NCI-H146 (cell line): ENCODE data around the gene TMPRSS6.
A peak's percentile ranks its signal among the peaks of the same experiment; 100 is the strongest.

Source experiments
- DNase-seq: peaks from one replicate; lab custom pipeline; 2025; lab: John Stamatoyannopoulos, UW

Gene TMPRSS6

GRCh38 chr22:37026325-37026724, 83.2 kb downstream of the TMPRSS6 start:
- no peak for DNase-seq

- no peak for DNase-seq
Observed at GRCh38 chr22:37025500-37026070, 83.9 kb downstream of the TMPRSS6 start.

GRCh38 chr22:37024339-37025157, 85.0 kb downstream of the TMPRSS6 start:
- DNase-seq = no peak

GRCh38 chr22:37023743-37024338, 85.7 kb downstream of the TMPRSS6 start:
- no peak for DNase-seq

- no peak for DNase-seq
Observed at GRCh38 chr22:37022483-37023337, 86.8 kb downstream of the TMPRSS6 start.

GRCh38 chr22:37021710-37022482, 87.6 kb downstream of the TMPRSS6 start:
- DNase-seq = no peak

- DNase-seq = no peak
Observed at GRCh38 chr22:37021041-37021440, 88.5 kb downstream of the TMPRSS6 start.

- no peak for DNase-seq
Observed at GRCh38 chr22:37020192-37020479, 89.4 kb downstream of the TMPRSS6 start.

- peak; percentile 73 for DNase-seq
Observed at GRCh38 chr22:37019309-37020191, 90.0 kb downstream of the TMPRSS6 start, which contains the start of the genes MPST and TST. Gene MPST (plus strand): TSS chr22:37019742. CDS start chr22:37019837, 95 bp downstream. Gene TST (minus strand): TSS chr22:37019447. CDS start chr22:37018732, 715 bp downstream.

GRCh38 chr22:37018815-37019308, 90.7 kb downstream of the TMPRSS6 start:
- peak; percentile 41 for DNase-seq

GRCh38 chr22:37018086-37018814, 91.3 kb downstream of the TMPRSS6 start:
- DNase-seq = no peak

GRCh38 chr22:37017356-37017755, 92.2 kb downstream of the TMPRSS6 start:
- DNase-seq = no peak

GRCh38 chr22:37016134-37016910, 93.2 kb downstream of the TMPRSS6 start:
- DNase-seq = no peak

- no peak for DNase-seq
Observed at GRCh38 chr22:37015587-37015878, 94.0 kb downstream of the TMPRSS6 start.
